PFSK-1 (cell line): Measurements from ENCODE around the gene INVS.

Experiments
- FOXP2 ChIP-seq: optimal IDR thresholded peaks from 2 replicates; pipeline ENCODE3; 2011; ENCODE audit warnings: borderline replicate concordance, control low read depth, inconsistent platforms; ENCODE audit not compliant: insufficient read depth; ENCODE audit errors: extremely low read length, extremely low read depth
- POLR2AphosphoS5 ChIP-seq: IDR thresholded peaks from 2 replicates; pipeline ENCODE4 v1.6.1; 2012; ENCODE audit warnings: low read depth, mild to moderate bottlenecking, control low read depth, low read length, moderate library complexity
- SIN3A ChIP-seq: IDR thresholded peaks from 2 replicates; pipeline ENCODE4 v1.6.1; 2012; ENCODE audit warnings: mild to moderate bottlenecking, low read length, moderate library complexity, borderline replicate concordance; ENCODE audit not compliant: insufficient read depth
- TAF1 ChIP-seq: IDR thresholded peaks from 2 replicates; pipeline ENCODE4 v1.6.1; 2012; ENCODE audit warnings: low read length, control low read depth, borderline replicate concordance; ENCODE audit not compliant: insufficient read depth
- TF ChIP-seq, protein P1 (sequence below), 2 experiments: IDR thresholded peaks; 2 replicates each; pipeline versions ENCODE4 v1.6.1 to v1.8.0; 2011 to 2012; ENCODE audit warnings: low read depth in 2 of 2, low read length in 2 of 2, control low read depth in 1 of 2, inconsistent platforms in 1 of 2, mild to moderate bottlenecking in 1 of 2, moderate library complexity in 1 of 2; ENCODE audit not compliant: insufficient read depth in 1 of 2

The INVS gene

DNA sequence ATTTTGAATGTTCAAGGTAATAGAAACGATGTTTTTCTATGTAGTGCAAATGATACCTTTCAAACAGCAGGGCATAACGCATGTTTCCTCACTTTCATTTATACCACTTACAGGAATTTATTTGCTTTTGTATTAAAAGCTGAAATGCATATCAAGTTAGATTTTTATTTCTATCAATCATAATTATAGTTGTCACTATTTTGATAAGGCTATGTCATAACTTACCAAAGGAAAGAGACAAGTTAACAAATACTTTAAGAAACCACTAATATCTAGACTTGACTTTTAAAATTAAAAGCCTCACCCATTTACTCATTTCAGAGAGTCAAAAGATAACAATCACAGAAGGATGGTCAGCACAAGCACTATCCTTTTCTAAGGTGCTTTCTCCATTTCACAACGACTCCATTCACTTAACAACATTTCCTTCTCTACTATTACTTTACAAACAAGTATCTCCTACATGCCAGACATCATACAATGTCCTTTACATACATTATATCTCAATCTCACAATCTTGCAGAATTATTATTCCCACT lies 12.9 kb upstream of the INVS start:
- TF ChIP-seq TAF1, result no peak
- TF ChIP-seq, protein P1, sequence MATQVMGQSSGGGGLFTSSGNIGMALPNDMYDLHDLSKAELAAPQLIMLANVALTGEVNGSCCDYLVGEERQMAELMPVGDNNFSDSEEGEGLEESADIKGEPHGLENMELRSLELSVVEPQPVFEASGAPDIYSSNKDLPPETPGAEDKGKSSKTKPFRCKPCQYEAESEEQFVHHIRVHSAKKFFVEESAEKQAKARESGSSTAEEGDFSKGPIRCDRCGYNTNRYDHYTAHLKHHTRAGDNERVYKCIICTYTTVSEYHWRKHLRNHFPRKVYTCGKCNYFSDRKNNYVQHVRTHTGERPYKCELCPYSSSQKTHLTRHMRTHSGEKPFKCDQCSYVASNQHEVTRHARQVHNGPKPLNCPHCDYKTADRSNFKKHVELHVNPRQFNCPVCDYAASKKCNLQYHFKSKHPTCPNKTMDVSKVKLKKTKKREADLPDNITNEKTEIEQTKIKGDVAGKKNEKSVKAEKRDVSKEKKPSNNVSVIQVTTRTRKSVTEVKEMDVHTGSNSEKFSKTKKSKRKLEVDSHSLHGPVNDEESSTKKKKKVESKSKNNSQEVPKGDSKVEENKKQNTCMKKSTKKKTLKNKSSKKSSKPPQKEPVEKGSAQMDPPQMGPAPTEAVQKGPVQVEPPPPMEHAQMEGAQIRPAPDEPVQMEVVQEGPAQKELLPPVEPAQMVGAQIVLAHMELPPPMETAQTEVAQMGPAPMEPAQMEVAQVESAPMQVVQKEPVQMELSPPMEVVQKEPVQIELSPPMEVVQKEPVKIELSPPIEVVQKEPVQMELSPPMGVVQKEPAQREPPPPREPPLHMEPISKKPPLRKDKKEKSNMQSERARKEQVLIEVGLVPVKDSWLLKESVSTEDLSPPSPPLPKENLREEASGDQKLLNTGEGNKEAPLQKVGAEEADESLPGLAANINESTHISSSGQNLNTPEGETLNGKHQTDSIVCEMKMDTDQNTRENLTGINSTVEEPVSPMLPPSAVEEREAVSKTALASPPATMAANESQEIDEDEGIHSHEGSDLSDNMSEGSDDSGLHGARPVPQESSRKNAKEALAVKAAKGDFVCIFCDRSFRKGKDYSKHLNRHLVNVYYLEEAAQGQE (IDR thresholded peaks at IDR 0.05; ENCODE audit: insufficient read depth in 1 of 2, low read depth in 2 of 2, low read length in 2 of 2), result no peak
- no peak for TF ChIP-seq SIN3A
- no peak for TF ChIP-seq POLR2AphosphoS5
- no peak for TF ChIP-seq FOXP2

GRCh38 chr9:100087218-100087617 lies 11.8 kb upstream of the INVS start:
- TF ChIP-seq, protein P1 (IDR thresholded peaks at IDR 0.05; ENCODE audit: insufficient read depth in 1 of 2, low read depth in 2 of 2, low read length in 2 of 2), result no peak
- TF ChIP-seq TAF1, result no peak
- no peak for TF ChIP-seq FOXP2
- TF ChIP-seq SIN3A, result no peak
- no peak for TF ChIP-seq POLR2AphosphoS5

GRCh38 chr9:100088202-100088601 lies 10.8 kb upstream of the INVS start:
- TF ChIP-seq FOXP2 (no peak), POLR2AphosphoS5 (no peak), SIN3A (no peak), TAF1 (no peak)
- TF ChIP-seq, protein P1 (IDR thresholded peaks at IDR 0.05; ENCODE audit: insufficient read depth in 1 of 2, low read depth in 2 of 2, low read length in 2 of 2), result no peak

DNA sequence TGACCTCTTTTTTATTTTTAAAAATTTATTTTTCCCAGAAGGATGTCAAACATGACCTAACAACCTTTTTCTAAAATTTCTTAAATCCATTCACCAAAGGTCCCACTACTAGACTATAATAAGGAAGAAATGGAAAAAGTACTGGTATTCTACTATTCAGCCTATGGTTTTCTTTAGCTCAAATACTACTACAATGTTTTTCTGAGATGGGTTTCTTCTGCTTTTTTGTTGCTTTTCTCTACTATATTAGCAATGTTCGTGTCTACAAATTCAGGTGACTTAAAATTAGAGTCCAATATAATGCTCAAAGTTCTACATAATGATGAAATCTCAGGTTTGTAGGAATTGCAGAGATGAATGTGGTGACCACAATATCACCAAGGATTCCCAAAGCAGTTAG lies 8.2 kb upstream of the INVS start:
- no peak for TF ChIP-seq FOXP2
- no peak for TF ChIP-seq SIN3A
- TF ChIP-seq, protein P1 (IDR thresholded peaks at IDR 0.05; ENCODE audit: insufficient read depth in 1 of 2, low read depth in 2 of 2, low read length in 2 of 2), result no peak
- no peak for TF ChIP-seq TAF1
- TF ChIP-seq POLR2AphosphoS5, result no peak

DNA sequence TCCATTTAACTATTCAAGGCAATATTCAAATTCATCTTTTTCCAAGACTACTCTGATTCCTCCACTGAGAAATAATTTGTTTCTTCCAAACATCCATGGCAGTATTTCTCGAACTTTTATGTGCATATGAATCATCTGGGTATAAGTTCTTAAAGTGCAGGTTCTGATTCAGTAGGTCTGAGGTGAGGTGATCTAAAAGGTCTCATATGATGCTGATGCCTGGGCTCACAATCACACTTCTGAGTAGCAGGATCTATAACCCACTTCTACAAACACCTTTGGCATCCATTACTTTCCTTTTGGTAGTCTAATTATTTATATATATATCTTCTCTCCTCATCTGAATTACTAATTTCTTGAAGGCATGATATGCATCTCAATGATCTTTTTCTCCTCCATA lies 7.4 kb upstream of the INVS start:
- TF ChIP-seq, protein P1 (IDR thresholded peaks at IDR 0.05; ENCODE audit: insufficient read depth in 1 of 2, low read depth in 2 of 2, low read length in 2 of 2), result no peak
- no peak for TF ChIP-seq TAF1
- no peak for TF ChIP-seq POLR2AphosphoS5
- no peak for TF ChIP-seq SIN3A
- no peak for TF ChIP-seq FOXP2
